H1 (cell line): ENCODE results near the gene UBASH3B. TPM values are rescaled to one million over a fixed set of nuclear protein-coding genes. Genes with fewer than 3 reads are reported as not detected.
A peak's percentile ranks its signal among the peaks of the same experiment; 100 is the strongest.

Source experiments
- CTCF ChIA-PET: fragments of 300-600 bp; sonication (Branson Sonifier 250); formaldehyde crosslinking; loops from one replicate; lab custom pipeline; 2021; ENCODE audit not compliant: partially characterized antibody; lab: Charles Lee
- POLR2A ChIA-PET: fragments of 300-600 bp; sonication (Branson Sonifier 250); formaldehyde crosslinking; loops from one replicate; lab custom pipeline; 2021; ENCODE audit warnings: inconsistent platforms; ENCODE audit not compliant: partially characterized antibody; lab: Charles Lee
- DNase-seq, 2 experiments: peaks; one replicate each; pipeline versions ENCODE4 v3.0.0 to v3.0.0-alpha.2; 2010 to 2022; ENCODE audit warnings: low spot score in 2 of 2, low read depth in 1 of 2, mixed read lengths in 1 of 2
- FAIRE-seq: peaks from 2 replicates; lab custom pipeline; 2011; peaks lifted over from hg19 to GRCh38; lab: Jason Lieb, UNC
- H2AFZ ChIP-seq: 2 replicates; pipeline ENCODE4 v1.8.1; 2012; ENCODE audit warnings: low read length, inconsistent platforms
- H2AK5ac ChIP-seq: 2 replicates; pipeline ENCODE4 v1.6.1; 2013; ENCODE audit warnings: low read depth, low read length
- H2BK120ac ChIP-seq: replicated peaks from 2 replicates; pipeline ENCODE3; 2013; ENCODE audit warnings: low read depth, low read length, inconsistent platforms
- H2BK12ac ChIP-seq: 2 replicates; pipeline ENCODE4 v1.6.1; 2013; ENCODE audit warnings: low read depth, low read length
- H2BK15ac ChIP-seq: 2 replicates; pipeline ENCODE4 v1.6.1; 2013; ENCODE audit warnings: low read length
- H2BK20ac ChIP-seq: 2 replicates; pipeline ENCODE4 v1.6.1; 2013; ENCODE audit warnings: low read length
- H2BK5ac ChIP-seq: 2 replicates; pipeline ENCODE4 v1.6.1; 2013; ENCODE audit warnings: low read depth, low read length
- H3K14ac ChIP-seq: 2 replicates; pipeline ENCODE4 v1.6.1; 2013; ENCODE audit warnings: inconsistent platforms; ENCODE audit not compliant: insufficient read length
- H3K18ac ChIP-seq: 2 replicates; pipeline ENCODE4 v1.6.1; 2013; ENCODE audit warnings: low read length; ENCODE audit errors: extremely low read depth
- H3K23ac ChIP-seq: 2 replicates; pipeline ENCODE4 v1.6.1; 2013; ENCODE audit warnings: inconsistent platforms; ENCODE audit not compliant: insufficient read length
- H3K23me2 ChIP-seq: 2 replicates; pipeline ENCODE4 v1.6.1; 2013; ENCODE audit warnings: low read depth, low read length
- H3K27ac ChIP-seq: 2 replicates; pipeline ENCODE4 v1.6.1; 2011; ENCODE audit warnings: low read depth, low read length, inconsistent platforms
- H3K27me3 ChIP-seq, 4 experiments: replicated peaks in 1 of 4; 1 replicate in 1 of 4; 2 replicates in 3 of 4; pipeline versions ENCODE4 v1.6.1 to v1.8.1; 2011 to 2013; ENCODE audit warnings: low read length in 3 of 4, mild to moderate bottlenecking in 3 of 4, inconsistent platforms in 2 of 4, mixed read lengths in 2 of 4, moderate library complexity in 1 of 4; ENCODE audit not compliant: control insufficient read depth in 3 of 4, insufficient read depth in 3 of 4; ENCODE audit errors: extremely low read depth in 1 of 4
- H3K36me3 ChIP-seq, 4 experiments: 2 replicates each; pipeline versions ENCODE4 v1.6.1 to v1.8.1; 2011 to 2013; ENCODE audit warnings: mild to moderate bottlenecking in 4 of 4, low read length in 3 of 4, moderate library complexity in 2 of 4, control low read depth in 1 of 4, inconsistent platforms in 1 of 4; ENCODE audit not compliant: insufficient read depth in 4 of 4, control insufficient read depth in 2 of 4
- H3K4ac ChIP-seq: replicated peaks from 2 replicates; pipeline ENCODE3; 2013; ENCODE audit warnings: low read length, low read depth, mixed read lengths, inconsistent platforms; ENCODE audit not compliant: insufficient read length
- H3K4me1 ChIP-seq, 4 experiments: replicated peaks in 1 of 4; 1 replicate in 1 of 4; 2 replicates in 3 of 4; pipeline versions ENCODE4 v1.6.1 to v1.8.1; 2011 to 2013; ENCODE audit warnings: low read length in 3 of 4, inconsistent platforms in 2 of 4, mixed read lengths in 1 of 4; ENCODE audit not compliant: insufficient read depth in 4 of 4, control insufficient read depth in 3 of 4
- H3K4me2 ChIP-seq, 2 experiments: 2 replicates each; pipeline versions ENCODE4 v1.6.1 to v1.8.1; 2011 to 2013; ENCODE audit warnings: low read depth in 2 of 2, low read length in 2 of 2, control low read depth in 1 of 2, inconsistent platforms in 1 of 2, mild to moderate bottlenecking in 1 of 2; ENCODE audit not compliant: insufficient read depth in 1 of 2
- H3K4me3 ChIP-seq, 4 experiments: fragments of 200-600, 300-600 bp in 1 of 4; sonication (generic), shearing (Covaris generic), sonication (Bioruptor Twin) in 1 of 4; 2 replicates each; pipeline versions ENCODE4 v1.5.1 to v1.8.1; 2011 to 2016; ENCODE audit warnings: low read length in 4 of 4, low read depth in 3 of 4, control low read depth in 2 of 4, inconsistent platforms in 2 of 4, mild to moderate bottlenecking in 2 of 4, mixed read lengths in 1 of 4, moderate library complexity in 1 of 4; ENCODE audit not compliant: insufficient read depth in 2 of 4; ENCODE audit errors: extremely low read depth in 1 of 4
- H3K56ac ChIP-seq: replicated peaks from 2 replicates; pipeline ENCODE3; 2013; ENCODE audit warnings: low read depth, mild to moderate bottlenecking, mixed read lengths, low read length, inconsistent platforms; ENCODE audit not compliant: insufficient read length
- H3K79me1 ChIP-seq: 2 replicates; pipeline ENCODE4 v1.6.1; 2013; ENCODE audit warnings: low read depth, low read length, control low read depth
- H3K79me2 ChIP-seq, 2 experiments: 2 replicates each; pipeline versions ENCODE4 v1.6.1 to v1.8.1; 2012 to 2013; ENCODE audit warnings: low read length in 2 of 2, mild to moderate bottlenecking in 2 of 2, inconsistent platforms in 1 of 2; ENCODE audit not compliant: insufficient read depth in 2 of 2, control insufficient read depth in 1 of 2
- H3K9ac ChIP-seq, 4 experiments: replicated peaks in 1 of 4; 1 replicate in 1 of 4; 2 replicates in 3 of 4; pipeline versions ENCODE4 v1.6.1 to v1.8.1; 2011 to 2013; ENCODE audit warnings: low read depth in 3 of 4, low read length in 3 of 4, control low read depth in 2 of 4, mild to moderate bottlenecking in 2 of 4, moderate library complexity in 2 of 4, inconsistent platforms in 1 of 4; ENCODE audit errors: extremely low read depth in 1 of 4
- H3K9me3 ChIP-seq, 2 experiments: 2 replicates each; pipeline versions ENCODE4 v1.6.1 to v1.8.1; 2012 to 2013; ENCODE audit warnings: mild to moderate bottlenecking in 2 of 2, moderate library complexity in 2 of 2, control low read depth in 1 of 2, inconsistent platforms in 1 of 2, low read depth in 1 of 2, low read length in 1 of 2, mixed read lengths in 1 of 2; ENCODE audit not compliant: insufficient read depth in 2 of 2
- H4K20me1 ChIP-seq, 2 experiments: replicated peaks in 1 of 2; 2 replicates each; pipeline versions ENCODE3 to v1.8.1; 2011 to 2013; ENCODE audit warnings: inconsistent platforms in 2 of 2, low read length in 2 of 2, mild to moderate bottlenecking in 1 of 2; ENCODE audit not compliant: insufficient read depth in 2 of 2, control insufficient read depth in 1 of 2
- H4K5ac ChIP-seq: 2 replicates; pipeline ENCODE4 v1.6.1; 2013; ENCODE audit warnings: low read length, low read depth, mixed read lengths, inconsistent platforms; ENCODE audit not compliant: insufficient read length
- H4K8ac ChIP-seq: 2 replicates; pipeline ENCODE4 v1.8.0; 2013; ENCODE audit warnings: mild to moderate bottlenecking, moderate library complexity, low read length, inconsistent platforms; ENCODE audit not compliant: insufficient read depth; ENCODE audit errors: extremely low read depth
- H4K91ac ChIP-seq: replicated peaks from 2 replicates; pipeline ENCODE3; 2013; ENCODE audit warnings: low read length, mixed read lengths, inconsistent platforms; ENCODE audit not compliant: insufficient read length
- CBX8 ChIP-seq: fragments of 300-800, 300-1000 bp; sonication (generic); IDR thresholded peaks from 2 replicates; pipeline ENCODE4 v1.7.1; 2016; ENCODE audit warnings: low read depth, low read length, borderline replicate concordance
- EGR1 ChIP-seq: IDR thresholded peaks from 2 replicates; pipeline ENCODE4 v1.6.1; 2011; ENCODE audit warnings: low read depth, low read length, borderline replicate concordance
- KDM4A ChIP-seq: IDR thresholded peaks from one replicate; pipeline ENCODE4 v1.7.1; 2012; ENCODE audit warnings: low read depth, mild to moderate bottlenecking, moderate library complexity, low read length, inconsistent platforms; ENCODE audit not compliant: severe bottlenecking
- RAD21 ChIP-seq, 2 experiments: IDR thresholded peaks in 1 of 2; conservative IDR thresholded peaks in 1 of 2; 2 replicates each; pipeline ENCODE4 v1.6.1; 2011; ENCODE audit warnings: low read depth in 2 of 2, low read length in 2 of 2, improper control_type of control experiment in 1 of 2, inconsistent platforms in 1 of 2, mild to moderate bottlenecking in 1 of 2, moderate library complexity in 1 of 2
- RBBP5 ChIP-seq: IDR thresholded peaks from 2 replicates; pipeline ENCODE4 v1.7.1; 2012; ENCODE audit warnings: low read depth, mild to moderate bottlenecking, inconsistent platforms, low read length, moderate library complexity, borderline replicate concordance
- RFX5 ChIP-seq: IDR thresholded peaks from 2 replicates; pipeline ENCODE4 v1.6.1; 2011; ENCODE audit warnings: low read depth, low read length, improper control_type of control experiment, borderline replicate concordance
- SP4 ChIP-seq: IDR thresholded peaks from 2 replicates; pipeline ENCODE4 v1.6.1; 2012; ENCODE audit warnings: low read length, inconsistent platforms
- TAF1 ChIP-seq: IDR thresholded peaks from 2 replicates; pipeline ENCODE4 v1.6.1; 2011; ENCODE audit warnings: mild to moderate bottlenecking, low read depth, low read length
- TBP ChIP-seq: IDR thresholded peaks from 2 replicates; pipeline ENCODE4 v1.6.1; 2011; ENCODE audit warnings: low read depth, low read length, improper control_type of control experiment
- TCF12 ChIP-seq: IDR thresholded peaks from 2 replicates; pipeline ENCODE4 v1.6.1; 2011; ENCODE audit warnings: low read depth, mild to moderate bottlenecking, low read length
- TEAD4 ChIP-seq: IDR thresholded peaks from 2 replicates; pipeline ENCODE4 v1.6.1; 2012; ENCODE audit warnings: low read depth, low read length, inconsistent platforms, mixed read lengths
- WGBS, 2 experiments: shearing (Covaris generic) in 1 of 2; methylation state at CpG; one replicate each; pipeline versions ENCODE4 v1.1.6 to v1.1.7; 2013 to 2015; ENCODE audit warnings: low lambda C conversion rate in 2 of 2, mixed read lengths in 2 of 2, inconsistent platforms in 1 of 2, low coverage in 1 of 2, missing lambda C conversion rate in 1 of 2; ENCODE audit not compliant: insufficient replicate concordance in 2 of 2, insufficient coverage in 1 of 2, insufficient read length in 1 of 2; ENCODE audit errors: extremely low coverage in 1 of 2, missing lambda C conversion rate in 1 of 2; 5-methylcytosine and 5-hydroxymethylcytosine counted together
- polyA plus RNA-seq, 7 experiments: library from polyadenylated mRNA; depleted of rRNA in 3 of 7; stranded (reverse) in 5 of 7; unstranded in 2 of 7; fragments of >200 nt in 5 of 7; fragments of 200-250 nt in 2 of 7; gene quantifications; 1 replicate in 5 of 7; 2 replicates in 1 of 7; 4 replicates in 1 of 7; pipeline versions ENCODE4 v1.2.1 to v1.2.3, GENCODE V29; 2011 to 2013; ENCODE audit warnings: missing spikeins in 2 of 7, mixed read lengths in 2 of 7
- total RNA-seq: library from RNA; stranded (reverse); fragmentation: NEBNext Ultra II Directional; extraction: Animal tissue kit (Norgen Biotek cat#: 25700); gene quantifications from 2 replicates; pipeline ENCODE4 v1.2.1, GENCODE V29; 2021

Gene UBASH3B
- total and polyA plus RNA-seq, 2 of the 8 experiments (the other 6 are each of a cell fraction or from before 2014, with no cell fraction given) = 7.5 to 9.5 TPM

- no peaks in the 10 kb centered on the region for H3K27me3 ChIP-seq
- H4K20me1 ChIP-seq = no peaks in the 10 kb centered on the region
- H2AK5ac ChIP-seq = no peak overlapping the region
- no peak overlapping the region for H2BK12ac ChIP-seq
- H4K5ac ChIP-seq = no peak overlapping the region
- H3K27ac ChIP-seq = no peak overlapping the region
- no peaks in the 10 kb centered on the region for H3K23me2 ChIP-seq
- H2AFZ ChIP-seq = no peak overlapping the region
- no peak overlapping the region for H2BK5ac ChIP-seq
- H3K56ac ChIP-seq = no peak overlapping the region
- no peak overlapping the region for H3K18ac ChIP-seq
- no peak overlapping the region for H3K4me2 ChIP-seq
- H3K9me3 ChIP-seq = no peaks in the 10 kb centered on the region
- no peak overlapping the region for H4K91ac ChIP-seq
- TF ChIP-seq KDM4A (no peak), RFX5 (no peak), TBP (no peak), TEAD4 (no peak), SP4 (no peak), EGR1 (no peak), CBX8 (no peak), RBBP5 (no peak), TCF12 (no peak), TAF1 (no peak), RAD21 (IDR thresholded peaks at IDR 0.05 in 1 of 2, conservative IDR thresholded peaks at IDR 0.05 in 1 of 2; ENCODE audit: low read depth in 2 of 2, low read length in 2 of 2) (no peak)
- DNase-seq = no peak
- H3K9ac ChIP-seq = no peak overlapping the region
- H2BK20ac ChIP-seq = no peak overlapping the region
- no peak overlapping the region for H3K4me3 ChIP-seq
- H3K23ac ChIP-seq = no peak overlapping the region
- no peak overlapping the region for H3K14ac ChIP-seq
- H3K79me2 ChIP-seq = no peaks in the 10 kb centered on the region
- H3K4me1 ChIP-seq = no peaks in the 10 kb centered on the region
- peak overlapping the region; percentile 53; the same call in 1 of the 2 replicates for H2BK15ac ChIP-seq
- no peak overlapping the region for H4K8ac ChIP-seq
- POLR2A ChIA-PET = no interaction called here
- no peaks in the 10 kb centered on the region for H3K79me1 ChIP-seq
- H3K36me3 ChIP-seq = peaks cover 0 to 3% (median 0%) of the 10 kb centered on the region in 4 experiments; a peak in 1 of 8 replicates
- no peak overlapping the region for H3K4ac ChIP-seq
- H2BK120ac ChIP-seq = no peak overlapping the region
- CTCF ChIA-PET = interaction anchor here (0.9 to 1.8 kb wide), 6 partner anchors 11 to 77 kb away, joined by 3 to 5 read pairs (median 3); partner anchors contain the start of gene UBASH3B
- FAIRE-seq = no peak
- WGBS, 2 experiments = 78% methylated on average over 8 of the region's 8 CpGs; no CpG with 5 or more reads in 1 of the 2 experiments
Measured at GRCh38 chr11:122732342-122733315, 77.1 kb downstream of the UBASH3B start.
